IMR-90 (cell line): ENCODE data around the gene UBN1. TPM values are rescaled to one million over a fixed set of nuclear protein-coding genes. Genes with fewer than 3 reads are reported as not detected.

ENCODE experiments used
- ATAC-seq: fragments of 200-7000 bp; cut with Tn5 transposase; 2 replicates; pipeline ENCODE4 v1.9.1; 2020; ENCODE audit warnings: low read depth, mild to moderate bottlenecking, moderate library complexity
- BruUV-seq: library from RNA; stranded (reverse); fragments of 400-500 nt; replicated peaks from 2 replicates; lab custom pipeline; 2021; lab: Mats Ljungman, UMichigan
- CTCF ChIA-PET: fragments of 300-600 bp; formaldehyde crosslinking; extraction: SDS; loops from one replicate; lab custom pipeline; 2021; ENCODE audit warnings: antibody characterized with exemption; lab: Yijun Ruan, JAX
- POLR2A ChIA-PET: fragments of 300-600 bp; sonication (Branson Sonifier 250); formaldehyde crosslinking; loops from one replicate; lab custom pipeline; 2022; ENCODE audit warnings: antibody characterized with exemption; ENCODE audit not compliant: unreplicated experiment; lab: Charles Lee
- DNase-seq: peaks from one replicate; pipeline ENCODE4 v3.0.0; 2013
- H2AFZ ChIP-seq: replicated peaks from 2 replicates; pipeline ENCODE3; 2013; ENCODE audit warnings: low read length, mild to moderate bottlenecking; ENCODE audit not compliant: poor library complexity
- H2AK5ac ChIP-seq: 2 replicates; pipeline ENCODE4 v1.6.1; 2013; ENCODE audit warnings: low read depth, low read length, inconsistent platforms
- H2AK9ac ChIP-seq: replicated peaks from 2 replicates; pipeline ENCODE3; 2013; ENCODE audit warnings: mild to moderate bottlenecking, low read depth, low read length, moderate library complexity; ENCODE audit not compliant: poor library complexity
- H2BK120ac ChIP-seq: 2 replicates; pipeline ENCODE4 v1.6.1; 2013; ENCODE audit warnings: low read depth, low read length, inconsistent platforms
- H2BK15ac ChIP-seq: 3 replicates; pipeline ENCODE4 v1.6.1; 2013; ENCODE audit warnings: low read depth, low read length, inconsistent platforms
- H2BK20ac ChIP-seq: 2 replicates; pipeline ENCODE4 v1.6.1; 2013; ENCODE audit warnings: low read depth, mild to moderate bottlenecking, inconsistent platforms, low read length, moderate library complexity
- H2BK5ac ChIP-seq: 2 replicates; pipeline ENCODE4 v1.6.1; 2013; ENCODE audit warnings: mild to moderate bottlenecking, low read depth, low read length, inconsistent platforms; ENCODE audit not compliant: poor library complexity, severe bottlenecking
- H3K14ac ChIP-seq: replicated peaks from 2 replicates; pipeline ENCODE4 v1.6.1; 2013; ENCODE audit warnings: low read depth, low read length, inconsistent platforms
- H3K18ac ChIP-seq: 2 replicates; pipeline ENCODE4 v1.6.1; 2013; ENCODE audit warnings: low read depth, low read length, control low read depth
- H3K23ac ChIP-seq: 2 replicates; pipeline ENCODE4 v1.6.1; 2013; ENCODE audit warnings: low read depth, low read length, inconsistent platforms
- H3K27ac ChIP-seq: 2 replicates; pipeline ENCODE4 v1.5.1; 2013; ENCODE audit warnings: mild to moderate bottlenecking, control low read depth, low read length; ENCODE audit not compliant: insufficient read depth
- H3K27me3 ChIP-seq: 2 replicates; pipeline ENCODE4 v1.6.1; 2013; ENCODE audit warnings: low read length; ENCODE audit not compliant: control insufficient read depth, insufficient read depth
- H3K36me3 ChIP-seq: 2 replicates; pipeline ENCODE4 v1.6.1; 2013; ENCODE audit warnings: low read length, mixed read lengths; ENCODE audit not compliant: control insufficient read depth, insufficient read depth
- H3K4ac ChIP-seq: 2 replicates; pipeline ENCODE4 v1.6.1; 2013; ENCODE audit warnings: low read depth, low read length, inconsistent platforms
- H3K4me1 ChIP-seq: 2 replicates; pipeline ENCODE4 v1.6.1; 2013; ENCODE audit warnings: low read length, mixed read lengths; ENCODE audit not compliant: control insufficient read depth, insufficient read depth
- H3K4me2 ChIP-seq: 2 replicates; pipeline ENCODE4 v1.6.1; 2013; ENCODE audit warnings: low read depth, mild to moderate bottlenecking, control low read depth, low read length, moderate library complexity
- H3K4me3 ChIP-seq: 2 replicates; pipeline ENCODE4 v1.5.1; 2013; ENCODE audit warnings: low read depth, mild to moderate bottlenecking, control low read depth, low read length, moderate library complexity; ENCODE audit not compliant: insufficient read depth
- H3K56ac ChIP-seq: 2 replicates; pipeline ENCODE4 v1.6.1; 2013; ENCODE audit warnings: low read length, inconsistent platforms; ENCODE audit not compliant: insufficient read depth; ENCODE audit errors: extremely low read depth
- H3K79me1 ChIP-seq, 2 experiments: 2 replicates each; pipeline ENCODE4 v1.6.1; 2013; ENCODE audit warnings: low read length in 2 of 2, inconsistent platforms in 1 of 2, low read depth in 1 of 2
- H3K9ac ChIP-seq: 2 replicates; pipeline ENCODE4 v1.6.1; 2013; ENCODE audit warnings: low read depth, low read length, control low read depth
- H3K9me1 ChIP-seq: 2 replicates; pipeline ENCODE4 v1.6.1; 2013; ENCODE audit warnings: low read length, inconsistent platforms; ENCODE audit not compliant: insufficient read depth
- H3K9me3 ChIP-seq: 2 replicates; pipeline ENCODE4 v1.6.1; 2013; ENCODE audit warnings: low read length; ENCODE audit not compliant: control insufficient read depth, insufficient read depth
- H4K20me1 ChIP-seq: 2 replicates; pipeline ENCODE4 v1.6.1; 2013; ENCODE audit warnings: low read length, inconsistent platforms; ENCODE audit not compliant: insufficient read depth
- H4K5ac ChIP-seq: 2 replicates; pipeline ENCODE4 v1.6.1; 2013; ENCODE audit warnings: mild to moderate bottlenecking, low read depth, low read length, control low read depth
- H4K8ac ChIP-seq, 2 experiments: 2 replicates each; pipeline ENCODE4 v1.6.1; 2013; ENCODE audit warnings: low read depth in 2 of 2, low read length in 2 of 2, control low read depth in 1 of 2, inconsistent platforms in 1 of 2
- H4K91ac ChIP-seq: 2 replicates; pipeline ENCODE4 v1.6.1; 2013; ENCODE audit warnings: low read depth, low read length, inconsistent platforms; ENCODE audit not compliant: insufficient read depth
- CEBPB ChIP-seq: IDR thresholded peaks from 2 replicates; pipeline ENCODE4 v1.6.1; 2012; ENCODE audit warnings: low read depth, low read length, improper control_type of control experiment
- CHD1 ChIP-seq: IDR thresholded peaks from 2 replicates; pipeline ENCODE4 v1.6.1; 2012; ENCODE audit warnings: low read depth, low read length, improper control_type of control experiment
- CTCF ChIP-seq: conservative IDR thresholded peaks from 2 replicates; pipeline ENCODE4 v1.5.1; 2012; ENCODE audit warnings: mild to moderate bottlenecking, low read depth, low read length, improper control_type of control experiment
- ELK1 ChIP-seq: fragments of 150-350 bp; IDR thresholded peaks from 2 replicates; pipeline ENCODE4 v1.6.1; 2016; ENCODE audit warnings: low read depth, mild to moderate bottlenecking, low read length, moderate library complexity, borderline replicate concordance
- FOS ChIP-seq: fragments of 150-350 bp; IDR thresholded peaks from 2 replicates; pipeline ENCODE4 v1.6.1; 2016; ENCODE audit warnings: low read depth, low read length
- MAFK ChIP-seq: IDR thresholded peaks from 2 replicates; pipeline ENCODE4 v1.6.1; 2012; ENCODE audit warnings: low read depth, low read length, improper control_type of control experiment
- MAZ ChIP-seq: IDR thresholded peaks from 2 replicates; pipeline ENCODE4 v1.6.1; 2012; ENCODE audit warnings: low read depth, mild to moderate bottlenecking, low read length, improper control_type of control experiment, moderate library complexity, borderline replicate concordance
- MXI1 ChIP-seq: IDR thresholded peaks from 2 replicates; pipeline ENCODE4 v1.6.1; 2012; ENCODE audit warnings: low read depth, mild to moderate bottlenecking, low read length, moderate library complexity, borderline replicate concordance
- NFE2L2 ChIP-seq: fragments of 150-350 bp; IDR thresholded peaks from 2 replicates; pipeline ENCODE4 v1.6.1; 2016; ENCODE audit warnings: low read depth, mild to moderate bottlenecking, low read length
- POLR2A ChIP-seq: IDR thresholded peaks from 2 replicates; pipeline ENCODE4 v1.6.1; 2012; ENCODE audit warnings: mild to moderate bottlenecking, low read depth, low read length
- RAD21 ChIP-seq: IDR thresholded peaks from 2 replicates; pipeline ENCODE4 v1.6.1; 2012; ENCODE audit warnings: low read length, improper control_type of control experiment
- RCOR1 ChIP-seq: IDR thresholded peaks from 2 replicates; pipeline ENCODE4 v1.6.1; 2012; ENCODE audit warnings: mild to moderate bottlenecking, low read length, improper control_type of control experiment; ENCODE audit not compliant: insufficient replicate concordance
- RFX5 ChIP-seq: IDR thresholded peaks from 2 replicates; pipeline ENCODE4 v1.8.0; 2012; ENCODE audit warnings: low read depth, mild to moderate bottlenecking, low read length, moderate library complexity
- SMC3 ChIP-seq: fragments of 150-350 bp; IDR thresholded peaks from 2 replicates; pipeline ENCODE4 v1.6.1; 2016; ENCODE audit warnings: low read depth, mild to moderate bottlenecking, antibody characterized with exemption, low read length, moderate library complexity
- WGBS, 2 experiments: methylation state at CpG; one replicate each; pipeline versions ENCODE4 v1.1.5 to v1.1.7; 2013; ENCODE audit warnings: missing lambda C conversion rate in 2 of 2; ENCODE audit not compliant: insufficient read length in 1 of 2; ENCODE audit errors: extremely low coverage in 2 of 2; 5-methylcytosine and 5-hydroxymethylcytosine counted together
- dilution Hi-C: fragments of 300-500 bp; cut with HindIII; formaldehyde crosslinking; loops from one replicate; pipeline ENCODE4 v1.14.3; 2018; ENCODE audit warnings: low sequenced_read_pairs; ENCODE audit not compliant: unreplicated experiment
- in situ Hi-C: fragments of 300-500 bp; cut with MboI; formaldehyde crosslinking; loops from 3 replicates; pipeline ENCODE4 v1.14.3; 2019; ENCODE audit warnings: low sequenced_read_pairs, inconsistent platforms, mixed read lengths
- intact Hi-C: fragments of 100-400 bp; cut with micrococcal nuclease; formaldehyde crosslinking; loops from 2 replicates; pipeline ENCODE4 v1.10.0; 2022
- polyA plus RNA-seq, 3 experiments: library from polyadenylated mRNA; depleted of rRNA; stranded (reverse); fragments of >200 nt; gene quantifications; 2 replicates each; pipeline ENCODE4 v1.2.3, GENCODE V29; 2012; ENCODE audit warnings: low replicate concordance in 1 of 3
- total RNA-seq: library from RNA; depleted of rRNA; stranded (reverse); fragments of >200 nt; gene quantifications from 2 replicates; pipeline ENCODE4 v1.2.3, GENCODE V29; 2012

The UBN1 gene
- total and polyA plus RNA-seq, 2 of the 4 experiments (the other 2 are of a cell fraction): 5.7 to 16.3 TPM

DNA sequence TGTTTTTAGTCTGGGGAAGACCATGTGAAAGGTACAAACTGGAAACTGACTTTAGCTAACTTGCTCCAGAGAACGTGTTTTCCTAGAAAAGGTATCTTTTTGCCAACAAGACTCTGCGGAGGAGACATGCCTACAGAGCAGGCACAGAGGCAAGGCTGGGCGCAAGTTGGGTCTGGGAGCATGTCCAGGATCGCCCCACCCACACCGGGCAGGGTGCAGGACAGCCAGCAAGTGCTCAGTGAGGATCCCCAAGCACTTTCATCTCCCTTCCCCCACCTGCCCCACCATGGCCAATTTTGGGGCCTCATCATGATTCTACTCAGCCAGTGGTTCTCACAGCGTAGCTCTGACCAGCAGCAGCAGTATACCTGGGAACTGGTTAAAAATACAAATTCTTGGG, 26.6 kb upstream of the UBN1 start:
- H3K27me3 ChIP-seq: no peaks in the 10 kb centered on the region
- H3K9me1 ChIP-seq: no peaks in the 10 kb centered on the region
- H2BK15ac ChIP-seq: no peak overlapping the region
- H4K5ac ChIP-seq: no peak overlapping the region
- H2BK5ac ChIP-seq: no peak overlapping the region
- H3K14ac ChIP-seq: no peak overlapping the region
- no peak overlapping the region for H3K23ac ChIP-seq
- TF ChIP-seq CTCF: no peak
- TF ChIP-seq CEBPB: no peak
- no peak for TF ChIP-seq MAFK
- TF ChIP-seq RFX5: no peak
- TF ChIP-seq RAD21: no peak
- no peak for TF ChIP-seq NFE2L2
- TF ChIP-seq MAZ: no peak
- TF ChIP-seq POLR2A: no peak
- TF ChIP-seq FOS: no peak
- no peak for TF ChIP-seq CHD1
- no peak for TF ChIP-seq ELK1
- TF ChIP-seq SMC3: no peak
- no peak for TF ChIP-seq MXI1
- TF ChIP-seq RCOR1: no peak
- intact Hi-C loops: no loop called here
- CTCF ChIA-PET: no interaction called here
- H2BK20ac ChIP-seq: no peak overlapping the region
- no peak overlapping the region for H2BK120ac ChIP-seq
- H2AK5ac ChIP-seq: no peak overlapping the region
- H3K27ac ChIP-seq: no peak overlapping the region
- H3K18ac ChIP-seq: no peak overlapping the region
- H2AFZ ChIP-seq: no peak overlapping the region
- no peak overlapping the region for H3K4ac ChIP-seq
- H4K91ac ChIP-seq: no peak overlapping the region
- H3K9me3 ChIP-seq: no peaks in the 10 kb centered on the region
- H2AK9ac ChIP-seq: no peak overlapping the region
- no peak overlapping the region for H4K8ac ChIP-seq
- H3K9ac ChIP-seq: no peak overlapping the region
- WGBS, 2 experiments: 96% methylated on average over 3 of the region's 6 CpGs; no CpG with 5 or more reads in 1 of the 2 experiments
- H3K79me1 ChIP-seq: peaks cover 12 to 14% of the 10 kb centered on the region in 2 experiments; a peak in 3 of 4 replicates
- BruUV-seq: no TSS peak
- no peak for ATAC-seq
- dilution Hi-C loops: no loop called here
- POLR2A ChIA-PET: no interaction called here
- in situ Hi-C loops: no loop called here
- H4K20me1 ChIP-seq: peaks cover 5% of the 10 kb centered on the region; the same call in 1 of the 2 replicates
- no peak overlapping the region for H3K4me2 ChIP-seq
- no peak for DNase-seq
- no peaks in the 10 kb centered on the region for H3K4me1 ChIP-seq
- peaks cover 58% of the 10 kb centered on the region for H3K36me3 ChIP-seq
- no peak overlapping the region for H3K4me3 ChIP-seq
- H3K56ac ChIP-seq: no peak overlapping the region
